IMR-90 (cell line): ENCODE measurements around the gene LRRC8E. TPM values are rescaled to one million over a fixed set of nuclear protein-coding genes. Genes with fewer than 3 reads are reported as not detected.

Experiments
- ATAC-seq: fragments of 200-7000 bp; cut with Tn5 transposase; 2 replicates; pipeline ENCODE4 v1.9.1; 2020; ENCODE audit warnings: low read depth, mild to moderate bottlenecking, moderate library complexity
- BruUV-seq: library from RNA; stranded (reverse); fragments of 400-500 nt; replicated peaks from 2 replicates; lab custom pipeline; 2021; lab: Mats Ljungman, UMichigan
- CTCF ChIA-PET: fragments of 300-600 bp; formaldehyde crosslinking; extraction: SDS; loops from one replicate; lab custom pipeline; 2021; ENCODE audit warnings: antibody characterized with exemption; lab: Yijun Ruan, JAX
- POLR2A ChIA-PET: fragments of 300-600 bp; sonication (Branson Sonifier 250); formaldehyde crosslinking; loops from one replicate; lab custom pipeline; 2022; ENCODE audit warnings: antibody characterized with exemption; ENCODE audit not compliant: unreplicated experiment; lab: Charles Lee
- DNase-seq: peaks from one replicate; pipeline ENCODE4 v3.0.0; 2013
- H2AFZ ChIP-seq: replicated peaks from 2 replicates; pipeline ENCODE3; 2013; ENCODE audit warnings: low read length, mild to moderate bottlenecking; ENCODE audit not compliant: poor library complexity
- H2AK5ac ChIP-seq: 2 replicates; pipeline ENCODE4 v1.6.1; 2013; ENCODE audit warnings: low read depth, low read length, inconsistent platforms
- H2AK9ac ChIP-seq: replicated peaks from 2 replicates; pipeline ENCODE3; 2013; ENCODE audit warnings: mild to moderate bottlenecking, low read depth, low read length, moderate library complexity; ENCODE audit not compliant: poor library complexity
- H2BK120ac ChIP-seq: 2 replicates; pipeline ENCODE4 v1.6.1; 2013; ENCODE audit warnings: low read depth, low read length, inconsistent platforms
- H2BK15ac ChIP-seq: 3 replicates; pipeline ENCODE4 v1.6.1; 2013; ENCODE audit warnings: low read depth, low read length, inconsistent platforms
- H2BK20ac ChIP-seq: 2 replicates; pipeline ENCODE4 v1.6.1; 2013; ENCODE audit warnings: low read depth, mild to moderate bottlenecking, inconsistent platforms, low read length, moderate library complexity
- H2BK5ac ChIP-seq: 2 replicates; pipeline ENCODE4 v1.6.1; 2013; ENCODE audit warnings: mild to moderate bottlenecking, low read depth, low read length, inconsistent platforms; ENCODE audit not compliant: poor library complexity, severe bottlenecking
- H3K14ac ChIP-seq: replicated peaks from 2 replicates; pipeline ENCODE4 v1.6.1; 2013; ENCODE audit warnings: low read depth, low read length, inconsistent platforms
- H3K18ac ChIP-seq: 2 replicates; pipeline ENCODE4 v1.6.1; 2013; ENCODE audit warnings: low read depth, low read length, control low read depth
- H3K23ac ChIP-seq: 2 replicates; pipeline ENCODE4 v1.6.1; 2013; ENCODE audit warnings: low read depth, low read length, inconsistent platforms
- H3K27ac ChIP-seq: 2 replicates; pipeline ENCODE4 v1.5.1; 2013; ENCODE audit warnings: mild to moderate bottlenecking, control low read depth, low read length; ENCODE audit not compliant: insufficient read depth
- H3K27me3 ChIP-seq: 2 replicates; pipeline ENCODE4 v1.6.1; 2013; ENCODE audit warnings: low read length; ENCODE audit not compliant: control insufficient read depth, insufficient read depth
- H3K36me3 ChIP-seq: 2 replicates; pipeline ENCODE4 v1.6.1; 2013; ENCODE audit warnings: low read length, mixed read lengths; ENCODE audit not compliant: control insufficient read depth, insufficient read depth
- H3K4ac ChIP-seq: 2 replicates; pipeline ENCODE4 v1.6.1; 2013; ENCODE audit warnings: low read depth, low read length, inconsistent platforms
- H3K4me1 ChIP-seq: 2 replicates; pipeline ENCODE4 v1.6.1; 2013; ENCODE audit warnings: low read length, mixed read lengths; ENCODE audit not compliant: control insufficient read depth, insufficient read depth
- H3K4me2 ChIP-seq: 2 replicates; pipeline ENCODE4 v1.6.1; 2013; ENCODE audit warnings: low read depth, mild to moderate bottlenecking, control low read depth, low read length, moderate library complexity
- H3K4me3 ChIP-seq: 2 replicates; pipeline ENCODE4 v1.5.1; 2013; ENCODE audit warnings: low read depth, mild to moderate bottlenecking, control low read depth, low read length, moderate library complexity; ENCODE audit not compliant: insufficient read depth
- H3K56ac ChIP-seq: 2 replicates; pipeline ENCODE4 v1.6.1; 2013; ENCODE audit warnings: low read length, inconsistent platforms; ENCODE audit not compliant: insufficient read depth; ENCODE audit errors: extremely low read depth
- H3K79me1 ChIP-seq, 2 experiments: 2 replicates each; pipeline ENCODE4 v1.6.1; 2013; ENCODE audit warnings: low read length in 2 of 2, inconsistent platforms in 1 of 2, low read depth in 1 of 2
- H3K9ac ChIP-seq: 2 replicates; pipeline ENCODE4 v1.6.1; 2013; ENCODE audit warnings: low read depth, low read length, control low read depth
- H3K9me1 ChIP-seq: 2 replicates; pipeline ENCODE4 v1.6.1; 2013; ENCODE audit warnings: low read length, inconsistent platforms; ENCODE audit not compliant: insufficient read depth
- H3K9me3 ChIP-seq: 2 replicates; pipeline ENCODE4 v1.6.1; 2013; ENCODE audit warnings: low read length; ENCODE audit not compliant: control insufficient read depth, insufficient read depth
- H4K20me1 ChIP-seq: 2 replicates; pipeline ENCODE4 v1.6.1; 2013; ENCODE audit warnings: low read length, inconsistent platforms; ENCODE audit not compliant: insufficient read depth
- H4K5ac ChIP-seq: 2 replicates; pipeline ENCODE4 v1.6.1; 2013; ENCODE audit warnings: mild to moderate bottlenecking, low read depth, low read length, control low read depth
- H4K8ac ChIP-seq, 2 experiments: 2 replicates each; pipeline ENCODE4 v1.6.1; 2013; ENCODE audit warnings: low read depth in 2 of 2, low read length in 2 of 2, control low read depth in 1 of 2, inconsistent platforms in 1 of 2
- H4K91ac ChIP-seq: 2 replicates; pipeline ENCODE4 v1.6.1; 2013; ENCODE audit warnings: low read depth, low read length, inconsistent platforms; ENCODE audit not compliant: insufficient read depth
- BHLHE40 ChIP-seq: fragments of 150-350 bp; IDR thresholded peaks from 2 replicates; pipeline ENCODE4 v1.6.1; 2016; ENCODE audit warnings: mild to moderate bottlenecking, low read depth, low read length
- MAFK ChIP-seq: IDR thresholded peaks from 2 replicates; pipeline ENCODE4 v1.6.1; 2012; ENCODE audit warnings: low read depth, low read length, improper control_type of control experiment
- MAZ ChIP-seq: IDR thresholded peaks from 2 replicates; pipeline ENCODE4 v1.6.1; 2012; ENCODE audit warnings: low read depth, mild to moderate bottlenecking, low read length, improper control_type of control experiment, moderate library complexity, borderline replicate concordance
- MXI1 ChIP-seq: IDR thresholded peaks from 2 replicates; pipeline ENCODE4 v1.6.1; 2012; ENCODE audit warnings: low read depth, mild to moderate bottlenecking, low read length, moderate library complexity, borderline replicate concordance
- NFE2L2 ChIP-seq: fragments of 150-350 bp; IDR thresholded peaks from 2 replicates; pipeline ENCODE4 v1.6.1; 2016; ENCODE audit warnings: low read depth, mild to moderate bottlenecking, low read length
- POLR2A ChIP-seq: IDR thresholded peaks from 2 replicates; pipeline ENCODE4 v1.6.1; 2012; ENCODE audit warnings: mild to moderate bottlenecking, low read depth, low read length
- RAD21 ChIP-seq: IDR thresholded peaks from 2 replicates; pipeline ENCODE4 v1.6.1; 2012; ENCODE audit warnings: low read length, improper control_type of control experiment
- RCOR1 ChIP-seq: IDR thresholded peaks from 2 replicates; pipeline ENCODE4 v1.6.1; 2012; ENCODE audit warnings: mild to moderate bottlenecking, low read length, improper control_type of control experiment; ENCODE audit not compliant: insufficient replicate concordance
- WGBS, 2 experiments: methylation state at CpG; one replicate each; pipeline versions ENCODE4 v1.1.5 to v1.1.7; 2013; ENCODE audit warnings: missing lambda C conversion rate in 2 of 2; ENCODE audit not compliant: insufficient read length in 1 of 2; ENCODE audit errors: extremely low coverage in 2 of 2; 5-methylcytosine and 5-hydroxymethylcytosine counted together
- dilution Hi-C: fragments of 300-500 bp; cut with HindIII; formaldehyde crosslinking; loops from one replicate; pipeline ENCODE4 v1.14.3; 2018; ENCODE audit warnings: low sequenced_read_pairs; ENCODE audit not compliant: unreplicated experiment
- in situ Hi-C: fragments of 300-500 bp; cut with MboI; formaldehyde crosslinking; loops from 3 replicates; pipeline ENCODE4 v1.14.3; 2019; ENCODE audit warnings: low sequenced_read_pairs, inconsistent platforms, mixed read lengths
- intact Hi-C: fragments of 100-400 bp; cut with micrococcal nuclease; formaldehyde crosslinking; loops from 2 replicates; pipeline ENCODE4 v1.10.0; 2022
- polyA plus RNA-seq, 3 experiments: library from polyadenylated mRNA; depleted of rRNA; stranded (reverse); fragments of >200 nt; gene quantifications; 2 replicates each; pipeline ENCODE4 v1.2.3, GENCODE V29; 2012; ENCODE audit warnings: low replicate concordance in 1 of 3
- total RNA-seq: library from RNA; depleted of rRNA; stranded (reverse); fragments of >200 nt; gene quantifications from 2 replicates; pipeline ENCODE4 v1.2.3, GENCODE V29; 2012
- TF ChIP-seq, protein P1 (sequence below): fragments of 150-350 bp; IDR thresholded peaks from 2 replicates; pipeline ENCODE4 v1.6.1; 2017; ENCODE audit warnings: mild to moderate bottlenecking, antibody characterized with exemption, low read length, low read depth
- TF ChIP-seq, protein P2 (sequence below): conservative IDR thresholded peaks from 2 replicates; pipeline ENCODE4 v1.5.1; 2012; ENCODE audit warnings: mild to moderate bottlenecking, low read depth, low read length, improper control_type of control experiment

LRRC8E gene
- total and polyA plus RNA-seq, 2 of the 4 experiments (the other 2 are of a cell fraction): 6.4 to 7.2 TPM

DNA sequence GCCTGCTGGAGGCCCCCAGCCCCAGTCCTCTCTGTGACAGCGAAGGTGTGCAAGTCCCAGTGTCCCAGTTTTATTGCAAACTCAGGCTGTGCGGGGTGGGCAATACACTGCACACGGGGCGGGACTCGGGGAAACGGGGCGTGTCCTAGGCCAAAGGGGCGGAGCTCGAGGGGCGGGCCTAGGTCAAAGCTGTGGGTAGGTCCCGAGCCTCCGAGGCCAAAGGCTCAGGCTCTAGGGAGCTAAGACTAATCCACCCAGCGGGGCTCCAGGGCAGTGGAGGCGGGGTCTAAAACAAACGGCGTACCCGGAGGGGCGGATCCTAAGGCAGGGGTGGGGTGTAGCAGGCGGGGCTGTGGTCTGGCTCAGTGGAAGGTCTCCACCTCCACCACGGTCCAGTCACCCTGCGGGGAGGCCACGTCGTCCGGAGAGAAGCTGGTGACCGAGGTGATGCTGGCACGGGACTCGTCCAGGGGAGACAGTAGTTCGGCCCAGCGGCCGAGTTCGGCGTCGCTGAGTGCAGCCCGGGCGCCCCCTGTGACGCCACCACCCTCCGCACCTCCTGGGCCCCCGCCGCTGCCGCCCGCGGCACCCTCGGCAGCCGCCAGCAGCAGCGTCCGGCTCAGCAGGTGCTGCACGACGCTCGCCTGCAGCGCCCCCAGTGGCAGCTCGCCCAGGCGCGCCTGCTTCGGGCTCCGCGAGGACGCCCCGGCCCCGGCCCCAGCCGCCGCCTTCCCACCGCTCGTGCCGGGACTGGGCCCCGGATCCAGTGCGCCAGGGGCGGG, 19.4 kb upstream of the LRRC8E start:
- POLR2A ChIA-PET: no interaction called here

More for the DNA sequence above, 19.4 kb upstream of the LRRC8E start:
- peak; percentile 50 for ATAC-seq
- Histone ChIP-seq H2BK5ac (no peak overlapping the region), H3K56ac (no peak overlapping the region), H3K79me1 (no peaks in the 10 kb centered on the region), H3K27ac (no peak overlapping the region), H3K9me3 (no peaks in the 10 kb centered on the region), H3K9me1 (no peaks in the 10 kb centered on the region), H2BK20ac (no peak overlapping the region), H3K23ac (no peak overlapping the region), H3K4ac (no peak overlapping the region), H2AK9ac (peak overlapping the region; percentile 47), H3K36me3 (no peaks in the 10 kb centered on the region), H4K20me1 (peaks cover 8% of the 10 kb centered on the region), H3K4me3 (peak overlapping the region; percentile 43), H3K9ac (no peak overlapping the region), H3K18ac (no peak overlapping the region), H2BK120ac (no peak overlapping the region), H4K91ac (no peak overlapping the region), H4K8ac (no peak overlapping the region), H4K5ac (no peak overlapping the region), H3K4me1 (peaks cover 14% of the 10 kb centered on the region), H2AK5ac (no peak overlapping the region), H2BK15ac (no peak overlapping the region), H3K27me3 (peaks cover 18% of the 10 kb centered on the region), H3K4me2 (peak overlapping the region; percentile 91), H3K14ac (no peak overlapping the region), H2AFZ (peak overlapping the region; percentile 88)
- CTCF ChIA-PET: interaction anchor here (0.6 to 1.9 kb wide), 9 partner anchors 8 to 74 kb away, joined by 3 to 6 read pairs (median 4); partner anchors contain the start of genes MAP2K7 and TIMM44
- no peak for TF ChIP-seq NFE2L2
- TF ChIP-seq BHLHE40: peak; percentile 52
- TF ChIP-seq POLR2A: no peak
- TF ChIP-seq MXI1: 0 out of 2 replicates have a peak, but pooled peaks have one; percentile 8
- TF ChIP-seq MAZ: peak; percentile 42; the same call in 1 of the 2 replicates
- TF ChIP-seq, protein P1, sequence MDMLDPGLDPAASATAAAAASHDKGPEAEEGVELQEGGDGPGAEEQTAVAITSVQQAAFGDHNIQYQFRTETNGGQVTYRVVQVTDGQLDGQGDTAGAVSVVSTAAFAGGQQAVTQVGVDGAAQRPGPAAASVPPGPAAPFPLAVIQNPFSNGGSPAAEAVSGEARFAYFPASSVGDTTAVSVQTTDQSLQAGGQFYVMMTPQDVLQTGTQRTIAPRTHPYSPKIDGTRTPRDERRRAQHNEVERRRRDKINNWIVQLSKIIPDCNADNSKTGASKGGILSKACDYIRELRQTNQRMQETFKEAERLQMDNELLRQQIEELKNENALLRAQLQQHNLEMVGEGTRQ: no peak
- TF ChIP-seq, protein P2, sequence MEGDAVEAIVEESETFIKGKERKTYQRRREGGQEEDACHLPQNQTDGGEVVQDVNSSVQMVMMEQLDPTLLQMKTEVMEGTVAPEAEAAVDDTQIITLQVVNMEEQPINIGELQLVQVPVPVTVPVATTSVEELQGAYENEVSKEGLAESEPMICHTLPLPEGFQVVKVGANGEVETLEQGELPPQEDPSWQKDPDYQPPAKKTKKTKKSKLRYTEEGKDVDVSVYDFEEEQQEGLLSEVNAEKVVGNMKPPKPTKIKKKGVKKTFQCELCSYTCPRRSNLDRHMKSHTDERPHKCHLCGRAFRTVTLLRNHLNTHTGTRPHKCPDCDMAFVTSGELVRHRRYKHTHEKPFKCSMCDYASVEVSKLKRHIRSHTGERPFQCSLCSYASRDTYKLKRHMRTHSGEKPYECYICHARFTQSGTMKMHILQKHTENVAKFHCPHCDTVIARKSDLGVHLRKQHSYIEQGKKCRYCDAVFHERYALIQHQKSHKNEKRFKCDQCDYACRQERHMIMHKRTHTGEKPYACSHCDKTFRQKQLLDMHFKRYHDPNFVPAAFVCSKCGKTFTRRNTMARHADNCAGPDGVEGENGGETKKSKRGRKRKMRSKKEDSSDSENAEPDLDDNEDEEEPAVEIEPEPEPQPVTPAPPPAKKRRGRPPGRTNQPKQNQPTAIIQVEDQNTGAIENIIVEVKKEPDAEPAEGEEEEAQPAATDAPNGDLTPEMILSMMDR: peak; percentile 67
- TF ChIP-seq MAFK: no peak
- TF ChIP-seq RAD21: peak; percentile 6; the same call in 1 of the 2 replicates
- peak; percentile 51 for TF ChIP-seq RCOR1
- no TSS peak for BruUV-seq
- WGBS, 2 experiments: 1% methylated on average over 26 of the region's 67 CpGs; no CpG with 5 or more reads in 1 of the 2 experiments
- in situ Hi-C loops (no loop called here), dilution Hi-C loops (no loop called here), intact Hi-C loops (no loop called here)
- peak; percentile 44 for DNase-seq
